Adipose tissue (tissue), 3 donors: Measurements from ENCODE around the gene ADIG. TPM values are rescaled to one million over a fixed set of nuclear protein-coding genes. Genes with fewer than 3 reads are reported as not detected.
"Not testable (repeated sequence)": the region's sequence is repeated elsewhere in the genome, so short reads cannot be mapped to it uniquely, and the experiment has no call there.

ENCODE experiments used
- H3K27ac ChIP-seq: one replicate; pipeline ENCODE4 v1.5.1; 2013; ENCODE audit warnings: low read depth, low read length
- WGBS, 3 donors: extraction: QIAGEN DNeasy Blood & Tissue Kit; methylation state at CpG; one replicate each; pipeline ENCODE4 v1.1.7; 2013; 5-methylcytosine and 5-hydroxymethylcytosine counted together
- polyA plus RNA-seq, 3 donors: library from polyadenylated mRNA; stranded (reverse); fragments of 200-250 nt; gene quantifications; one replicate each; pipeline ENCODE4 v1.2.3, GENCODE V29; 2013
- donor health status: healthy with polysubstance abuse.
- donor health status: Bipolar disorder and iron deficiency.
- donor health status: healthy.

The ADIG gene
- polyA plus RNA-seq, 3 donors = not detected

- 75 to 81% (median 76%) methylated on average over 3 of the region's 3 CpGs for WGBS, 3 donors
- H3K27ac ChIP-seq = not testable (repeated sequence)
Observed at GRCh38 chr20:38592411-38592790, 11.4 kb downstream of the ADIG start.

GRCh38 chr20:38594281-38594680, 13.3 kb downstream of the ADIG start:
- WGBS, 3 donors = 78 to 83% (median 79%) methylated on average over 12 of the region's 12 CpGs
- not testable (repeated sequence) for H3K27ac ChIP-seq

GRCh38 chr20:38595886-38596285, 14.9 kb downstream of the ADIG start:
- not testable (repeated sequence) for H3K27ac ChIP-seq
- 86 to 93% (median 89%) methylated on average over 15 of the region's 15 CpGs for WGBS, 3 donors

DNA sequence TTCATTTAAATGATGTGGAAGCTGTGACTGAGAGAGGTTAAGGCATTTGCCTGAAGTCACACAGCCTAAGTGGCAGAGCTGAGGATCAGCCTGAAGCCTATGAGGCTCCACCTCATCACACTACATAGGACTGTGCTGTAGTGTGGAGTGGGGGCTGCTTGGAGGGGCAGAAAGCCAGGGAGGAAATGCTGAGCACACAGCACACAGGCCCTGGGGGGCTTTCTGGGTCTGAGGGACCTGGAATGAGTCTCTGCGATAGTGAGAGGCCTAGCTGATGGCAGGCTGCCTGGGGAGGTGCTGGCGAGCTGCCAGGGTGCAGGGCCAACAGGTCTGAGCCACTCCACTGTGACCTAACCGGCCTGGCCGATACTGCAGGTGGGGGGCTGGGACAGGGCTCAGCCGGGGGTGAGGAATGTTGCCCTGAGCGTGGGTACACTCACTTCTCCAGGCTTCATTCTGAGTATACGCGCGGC, 18.4 kb downstream of the ADIG start:
- 13 to 53% (median 48%) methylated on average over 9 of the region's 9 CpGs for WGBS, 3 donors
- H3K27ac ChIP-seq = no peak overlapping the region

- H3K27ac ChIP-seq = no peak overlapping the region
- WGBS, 3 donors = 96 to 100% (median 100%) methylated on average over 1 of the region's 1 CpG
Observed at GRCh38 chr20:38600057-38600456, 19.1 kb downstream of the ADIG start.

DNA sequence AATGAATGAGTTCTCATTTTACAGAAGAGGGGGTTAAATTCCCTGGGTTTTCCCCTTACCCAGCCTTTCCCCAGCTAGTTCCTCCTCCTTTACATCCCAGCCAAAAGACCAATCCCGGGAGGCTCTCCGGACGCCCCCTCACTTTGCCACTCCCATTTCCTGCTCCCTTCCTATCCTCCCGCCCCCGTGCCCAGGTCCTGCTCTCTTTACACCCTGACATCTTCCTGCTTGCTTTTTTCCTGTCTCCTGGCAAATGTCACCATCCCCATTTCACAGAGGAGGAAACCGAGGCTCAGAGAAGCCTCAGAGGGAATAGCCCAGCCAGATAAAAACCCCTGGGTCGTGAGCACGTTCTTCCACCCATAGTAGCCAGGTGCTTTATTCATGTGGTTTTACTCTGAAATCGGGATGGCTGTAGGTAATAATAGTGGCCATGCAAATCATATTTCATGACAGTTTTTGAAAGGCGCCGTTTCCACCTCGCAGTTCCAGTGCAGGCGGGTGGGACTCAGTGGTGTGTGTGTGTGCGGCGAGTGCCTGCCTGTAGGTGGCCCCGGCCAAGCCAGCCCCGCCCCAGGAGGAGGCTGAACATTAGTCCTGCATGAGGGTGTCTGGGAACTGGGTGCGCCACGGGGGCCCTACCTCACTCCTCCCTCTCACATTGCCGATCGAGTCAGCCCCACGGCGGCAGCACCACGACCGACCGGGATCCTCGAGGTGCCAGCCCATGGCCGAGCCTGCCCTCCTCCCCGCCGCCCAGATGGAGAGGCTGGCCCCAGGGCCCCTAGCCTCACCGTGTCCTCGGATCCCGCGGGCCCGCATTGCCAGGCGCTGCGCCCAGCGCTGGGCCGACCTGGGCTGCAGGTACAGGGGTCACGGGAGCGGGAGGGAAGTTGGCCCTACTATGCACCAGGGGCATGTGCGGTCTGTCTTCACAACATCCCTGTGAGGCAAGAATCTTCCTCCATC, 20.5 kb downstream of the ADIG start, which contains the start of gene ARHGAP40:
TSS of gene ARHGAP40 (plus strand) at position 594 of the 969 bp plus-strand sequence.
- WGBS, 3 donors = 9 to 15% (median 9%) methylated on average over 38 to 42 of the region's 42 CpGs
- H3K27ac ChIP-seq = no peak within 1 kb of the TSS

GRCh38 chr20:38602185-38602581, 21.2 kb downstream of the ADIG start:
- 21 to 68% (median 32%) methylated on average over 5 of the region's 5 CpGs for WGBS, 3 donors
- no peak overlapping the region for H3K27ac ChIP-seq

DNA sequence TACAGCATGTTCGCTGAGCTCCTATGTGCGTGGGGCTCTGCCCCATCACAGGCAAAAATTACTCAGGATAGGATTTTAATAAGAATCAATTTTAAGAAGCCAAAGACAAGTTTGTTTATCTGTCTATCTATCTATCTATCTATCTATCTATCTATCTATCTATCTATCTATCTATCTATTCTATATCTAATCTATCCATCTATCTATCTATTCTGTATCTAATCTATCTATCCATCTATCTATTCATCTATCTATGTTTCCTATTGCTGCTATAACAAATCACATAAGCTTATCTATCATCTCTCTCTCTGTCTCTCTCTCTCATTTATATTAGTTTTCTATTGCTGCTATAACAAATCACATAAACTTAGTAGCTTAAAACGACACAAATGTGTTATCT, 22.3 kb downstream of the ADIG start:
- no peak overlapping the region for H3K27ac ChIP-seq
- 74 to 83% (median 80%) methylated on average over 3 of the region's 3 CpGs for WGBS, 3 donors

- H3K27ac ChIP-seq = no peak overlapping the region
- WGBS, 3 donors = 28 to 65% (median 54%) methylated on average over 4 of the region's 4 CpGs
Observed at GRCh38 chr20:38604873-38605303, 23.9 kb downstream of the ADIG start.

GRCh38 chr20:38607351-38607750, 26.4 kb downstream of the ADIG start:
- 28 to 37% (median 31%) methylated on average over 12 of the region's 12 CpGs for WGBS, 3 donors
- no peak overlapping the region for H3K27ac ChIP-seq

GRCh38 chr20:38608188-38608587, 27.2 kb downstream of the ADIG start:
- H3K27ac ChIP-seq = no peak overlapping the region
- WGBS, 3 donors = 68 to 81% (median 72%) methylated on average over 4 of the region's 4 CpGs

DNA sequence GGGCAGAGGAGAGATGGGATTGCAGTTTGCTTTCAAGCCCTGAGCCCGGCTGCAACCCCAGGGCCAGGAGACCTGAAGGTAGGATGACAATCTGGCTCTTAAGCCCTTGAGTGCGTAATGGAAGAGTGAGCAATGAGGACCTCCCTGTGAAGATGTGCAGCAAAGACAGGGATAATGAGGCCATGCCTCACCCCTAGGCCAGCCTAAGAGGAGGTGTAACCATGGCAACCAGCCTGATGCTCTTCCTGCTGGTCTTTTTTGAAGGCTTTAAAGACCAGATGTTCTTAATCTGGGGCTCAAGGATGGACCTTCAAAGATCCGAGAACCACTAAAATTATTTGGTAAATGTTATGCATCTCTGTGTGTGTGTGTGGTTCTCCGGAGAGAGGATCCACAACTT, 28.8 kb downstream of the ADIG start:
- no peak overlapping the region for H3K27ac ChIP-seq
- 80 to 85% (median 81%) methylated on average over 4 of the region's 4 CpGs for WGBS, 3 donors

DNA sequence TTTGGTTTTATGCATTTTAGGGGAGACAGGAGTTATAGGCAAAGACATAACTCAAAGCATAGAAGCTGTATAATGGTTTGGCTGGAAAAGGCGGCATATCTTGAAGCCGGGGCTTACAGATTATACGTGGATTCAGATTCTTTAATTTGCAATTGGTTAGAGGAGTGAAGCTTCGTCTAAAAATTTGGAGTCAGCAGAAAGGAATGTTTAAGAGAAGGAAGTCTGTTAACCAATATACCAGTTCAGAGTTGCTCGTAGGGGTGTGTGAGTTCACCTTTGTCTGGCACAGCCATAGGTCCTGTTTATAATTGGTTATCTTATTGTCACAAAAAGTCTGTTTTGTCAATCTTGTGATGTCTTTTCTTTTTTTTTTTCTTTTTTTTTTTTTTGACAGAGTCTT, 29.5 kb downstream of the ADIG start:
- 69 to 71% (median 70%) methylated on average over 5 of the region's 5 CpGs for WGBS, 3 donors
- H3K27ac ChIP-seq = no peak overlapping the region

DNA sequence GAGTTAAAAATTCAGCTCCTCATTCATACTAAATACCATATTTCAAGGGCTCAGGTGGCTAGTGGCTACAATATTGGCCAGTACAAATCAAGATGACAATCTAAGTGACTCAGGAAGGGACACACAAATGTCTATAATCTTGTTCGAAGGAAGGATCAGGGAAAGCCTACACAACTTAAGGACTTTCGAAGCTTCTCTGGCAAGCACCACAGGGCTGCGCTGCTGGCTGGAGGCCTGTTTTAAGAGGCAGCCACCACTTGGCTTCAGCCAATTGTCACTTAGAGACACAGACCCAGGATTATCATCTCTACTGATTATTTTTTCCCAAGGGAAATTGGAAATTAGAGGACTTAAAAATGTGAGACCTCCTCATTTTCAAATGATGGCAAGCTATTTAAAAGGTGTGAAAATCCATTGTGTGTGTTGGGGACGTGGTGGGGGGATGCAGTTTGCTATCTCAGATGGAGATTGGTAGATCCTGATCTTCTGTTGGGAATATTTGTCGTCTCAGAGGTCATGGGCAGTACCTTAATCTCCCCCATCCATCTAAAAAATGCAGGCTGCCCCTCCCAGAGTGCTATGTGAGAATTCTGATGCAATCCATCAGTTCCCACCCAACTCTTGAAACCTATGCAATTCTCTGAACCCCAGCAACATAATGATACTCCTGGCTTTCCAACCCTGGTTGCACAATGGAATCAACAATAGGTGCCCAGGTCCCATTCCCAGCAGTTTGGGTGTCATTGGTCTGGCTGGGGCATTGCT, 31.9 kb downstream of the ADIG start:
- no peak overlapping the region for H3K27ac ChIP-seq
- 61 to 67% (median 62%) methylated on average over 5 of the region's 5 CpGs for WGBS, 3 donors

DNA sequence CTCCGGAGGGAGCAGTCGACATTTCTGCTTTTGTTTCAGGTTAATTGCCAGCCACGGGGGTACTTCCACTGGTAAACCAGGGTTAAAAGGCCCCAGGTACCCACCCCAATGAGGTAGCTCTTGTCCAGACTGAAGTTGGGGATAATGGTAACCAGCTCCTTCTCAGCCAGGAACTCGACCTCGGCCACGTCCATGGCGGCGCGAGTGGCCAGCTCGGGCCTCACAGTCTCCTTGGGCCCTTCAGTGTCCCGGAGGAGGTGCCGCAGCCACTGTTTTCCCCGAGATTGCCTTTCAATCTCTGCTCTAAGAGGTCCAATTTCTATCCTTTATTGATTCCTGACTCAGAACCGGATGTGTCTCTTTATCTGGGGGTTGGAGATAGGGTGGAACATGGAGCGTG, 34.3 kb downstream of the ADIG start:
- 77 to 90% (median 88%) methylated on average over 15 of the region's 15 CpGs for WGBS, 3 donors
- no peak overlapping the region for H3K27ac ChIP-seq

GRCh38 chr20:38616457-38616856, 35.5 kb downstream of the ADIG start:
- no peak overlapping the region for H3K27ac ChIP-seq
- WGBS, 3 donors = 87 to 91% (median 89%) methylated on average over 4 of the region's 4 CpGs

- 68 to 76% (median 75%) methylated on average over 16 of the region's 16 CpGs for WGBS, 3 donors
- no peak overlapping the region for H3K27ac ChIP-seq
Observed at GRCh38 chr20:38617011-38617829, 36.2 kb downstream of the ADIG start.

DNA sequence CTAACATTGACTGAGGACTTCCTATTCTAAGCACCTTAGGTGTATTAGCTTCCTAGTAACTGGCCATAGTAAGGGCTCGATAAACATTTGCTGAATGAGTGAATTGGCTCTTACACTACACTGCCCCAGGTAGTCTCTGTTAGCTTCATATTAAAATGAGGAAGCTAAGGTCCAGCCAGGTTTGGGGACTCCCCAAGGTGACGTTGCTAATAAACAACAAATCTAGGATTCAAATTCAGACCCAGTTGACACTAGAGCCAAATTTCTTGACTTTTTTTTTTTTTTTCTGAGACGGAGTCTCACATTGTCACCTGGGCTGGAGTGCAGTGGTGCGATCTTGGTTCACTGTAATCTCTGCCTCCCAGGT, 36.8 kb downstream of the ADIG start:
- 80 to 87% (median 86%) methylated on average over 4 of the region's 4 CpGs for WGBS, 3 donors
- H3K27ac ChIP-seq = no peak overlapping the region
